Suprapubic skin (tissue), 4 donors: ENCODE data around the gene CIAO2B. TPM values are rescaled to one million over a fixed set of nuclear protein-coding genes. Genes with fewer than 3 reads are reported as not detected.
"Not testable (repeated sequence)": the region's sequence is repeated elsewhere in the genome, so short reads cannot be mapped to it uniquely, and the experiment has no call there.

Source experiments
- DNase-seq, 2 donors: peaks; one replicate each; pipeline ENCODE4 v3.0.0-alpha.2; 2019; ENCODE audit warnings: low spot score in 2 of 2
- H3K27ac ChIP-seq: fragments of 200-600 bp; sonication (generic); one replicate; pipeline ENCODE4 v1.5.1; 2019
- H3K27me3 ChIP-seq: fragments of 200-600 bp; sonication (generic); one replicate; pipeline ENCODE4 v1.5.1; 2019
- H3K36me3 ChIP-seq: fragments of 200-600 bp; sonication (generic); one replicate; pipeline ENCODE4 v1.5.1; 2019
- H3K4me1 ChIP-seq: fragments of 200-600 bp; sonication (generic); one replicate; pipeline ENCODE4 v1.5.1; 2019
- H3K4me3 ChIP-seq: fragments of 200-600 bp; sonication (generic); one replicate; pipeline ENCODE4 v1.5.1; 2019; ENCODE audit warnings: mild to moderate bottlenecking
- H3K9me3 ChIP-seq: fragments of 200-600 bp; sonication (generic); one replicate; pipeline ENCODE4 v1.5.1; 2019
- EP300 ChIP-seq: sonication (generic); formaldehyde crosslinking; IDR thresholded peaks from one replicate; pipeline ENCODE4 v1.6.1; 2017; ENCODE audit warnings: antibody characterized with exemption
- POLR2A ChIP-seq, 2 donors: fragments of 450-650 bp; IDR thresholded peaks; one replicate each; pipeline ENCODE4 v1.6.1; 2017; ENCODE audit warnings: antibody characterized with exemption in 2 of 2, mild to moderate bottlenecking in 2 of 2, moderate library complexity in 2 of 2
- POLR2AphosphoS5 ChIP-seq, 3 donors: sonication (generic); formaldehyde crosslinking; IDR thresholded peaks; one replicate each; pipeline ENCODE4 v1.6.1; 2017; ENCODE audit warnings: antibody characterized with exemption in 3 of 3
- WGBS: methylation state at CpG from one replicate; pipeline ENCODE4 v1.1.5; 2018; 5-methylcytosine and 5-hydroxymethylcytosine counted together
- total RNA-seq, 4 donors: library from RNA; depleted of rRNA; stranded (reverse); fragments of >200 nt; gene quantifications; one replicate each; pipeline ENCODE4 v1.1.0, GENCODE V29; 2016
- TF ChIP-seq, protein P1 (sequence below), 2 donors: fragments of 200-600 bp in 1 of 2; fragments of 450-650 bp in 1 of 2; sonication (generic) in 1 of 2; IDR thresholded peaks; one replicate each; pipeline ENCODE4 v1.5.1; 2016 to 2019; ENCODE audit warnings: antibody characterized with exemption in 2 of 2, mild to moderate bottlenecking in 1 of 2, moderate library complexity in 1 of 2

Gene CIAO2B
- total RNA-seq, 4 donors from 2014 or later, result 34.4 to 69.0 (median 45.0) TPM

DNA sequence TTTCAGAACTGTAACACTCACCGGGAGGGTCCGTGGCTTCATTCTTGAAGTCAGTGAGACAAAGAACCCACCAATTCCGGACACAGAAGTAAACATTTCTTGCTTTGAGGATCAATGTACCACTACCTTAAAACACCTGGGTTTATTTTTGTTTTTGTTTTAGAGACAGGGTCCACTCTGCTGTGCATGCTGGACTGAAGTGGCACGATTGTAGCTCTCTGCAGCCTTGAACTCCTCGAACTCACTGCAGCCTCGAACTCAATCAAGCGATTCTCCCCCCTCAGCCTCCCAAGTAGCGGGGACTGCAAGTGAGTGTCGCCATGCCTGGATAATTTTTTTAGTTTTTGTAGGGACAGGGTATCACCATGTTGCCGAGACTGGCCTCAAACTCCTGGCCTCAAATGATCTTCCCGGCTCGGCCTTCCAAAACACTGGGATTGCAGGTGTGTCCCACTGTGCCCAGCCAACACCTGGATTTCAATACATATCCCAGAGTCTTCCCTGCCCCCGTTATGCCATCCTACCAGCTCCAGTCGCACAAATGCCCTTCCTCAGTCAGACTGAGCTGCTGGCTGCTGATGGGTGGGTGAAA lies 41.2 kb upstream of the CIAO2B start:
- WGBS, result 85% methylated on average over 14 of the region's 14 CpGs
- no peak for DNase-seq
- H3K36me3 ChIP-seq, result no peaks in the 10 kb centered on the region
- H3K27ac ChIP-seq, result no peak overlapping the region
- no peak overlapping the region for H3K4me3 ChIP-seq
- no peaks in the 10 kb centered on the region for H3K9me3 ChIP-seq
- H3K4me1 ChIP-seq, result peaks cover 17% of the 10 kb centered on the region
- no peaks in the 10 kb centered on the region for H3K27me3 ChIP-seq
- TF ChIP-seq, protein P1, sequence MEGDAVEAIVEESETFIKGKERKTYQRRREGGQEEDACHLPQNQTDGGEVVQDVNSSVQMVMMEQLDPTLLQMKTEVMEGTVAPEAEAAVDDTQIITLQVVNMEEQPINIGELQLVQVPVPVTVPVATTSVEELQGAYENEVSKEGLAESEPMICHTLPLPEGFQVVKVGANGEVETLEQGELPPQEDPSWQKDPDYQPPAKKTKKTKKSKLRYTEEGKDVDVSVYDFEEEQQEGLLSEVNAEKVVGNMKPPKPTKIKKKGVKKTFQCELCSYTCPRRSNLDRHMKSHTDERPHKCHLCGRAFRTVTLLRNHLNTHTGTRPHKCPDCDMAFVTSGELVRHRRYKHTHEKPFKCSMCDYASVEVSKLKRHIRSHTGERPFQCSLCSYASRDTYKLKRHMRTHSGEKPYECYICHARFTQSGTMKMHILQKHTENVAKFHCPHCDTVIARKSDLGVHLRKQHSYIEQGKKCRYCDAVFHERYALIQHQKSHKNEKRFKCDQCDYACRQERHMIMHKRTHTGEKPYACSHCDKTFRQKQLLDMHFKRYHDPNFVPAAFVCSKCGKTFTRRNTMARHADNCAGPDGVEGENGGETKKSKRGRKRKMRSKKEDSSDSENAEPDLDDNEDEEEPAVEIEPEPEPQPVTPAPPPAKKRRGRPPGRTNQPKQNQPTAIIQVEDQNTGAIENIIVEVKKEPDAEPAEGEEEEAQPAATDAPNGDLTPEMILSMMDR (IDR thresholded peaks at IDR 0.05), result no peak
- TF ChIP-seq POLR2AphosphoS5 (IDR thresholded peaks at IDR 0.05) (no peak), EP300 (no peak), POLR2A (IDR thresholded peaks at IDR 0.05) (no peak)

DNA sequence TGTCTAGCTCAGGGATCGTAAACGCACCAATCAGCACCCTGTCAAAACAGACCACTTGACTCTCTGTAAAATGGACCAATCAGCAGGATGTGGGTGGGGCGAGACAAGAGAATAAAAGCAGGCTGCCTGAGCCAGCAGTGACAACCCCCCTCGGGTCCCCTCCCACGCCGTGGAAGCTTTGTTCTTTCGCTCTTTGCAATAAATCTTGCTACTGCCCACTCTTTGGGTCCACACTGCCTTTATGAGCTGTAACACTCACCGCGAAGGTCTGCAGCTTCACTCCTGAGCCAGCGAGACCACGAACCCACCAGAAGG lies 40.7 kb upstream of the CIAO2B start:
- H3K36me3 ChIP-seq, H3K9me3 ChIP-seq, H3K4me3 ChIP-seq, H3K27me3 ChIP-seq, DNase-seq, H3K27ac ChIP-seq: not testable (repeated sequence)
- peaks cover 17% of the 10 kb centered on the region for H3K4me1 ChIP-seq
- WGBS, result 57% methylated on average over 9 of the region's 11 CpGs

DNA sequence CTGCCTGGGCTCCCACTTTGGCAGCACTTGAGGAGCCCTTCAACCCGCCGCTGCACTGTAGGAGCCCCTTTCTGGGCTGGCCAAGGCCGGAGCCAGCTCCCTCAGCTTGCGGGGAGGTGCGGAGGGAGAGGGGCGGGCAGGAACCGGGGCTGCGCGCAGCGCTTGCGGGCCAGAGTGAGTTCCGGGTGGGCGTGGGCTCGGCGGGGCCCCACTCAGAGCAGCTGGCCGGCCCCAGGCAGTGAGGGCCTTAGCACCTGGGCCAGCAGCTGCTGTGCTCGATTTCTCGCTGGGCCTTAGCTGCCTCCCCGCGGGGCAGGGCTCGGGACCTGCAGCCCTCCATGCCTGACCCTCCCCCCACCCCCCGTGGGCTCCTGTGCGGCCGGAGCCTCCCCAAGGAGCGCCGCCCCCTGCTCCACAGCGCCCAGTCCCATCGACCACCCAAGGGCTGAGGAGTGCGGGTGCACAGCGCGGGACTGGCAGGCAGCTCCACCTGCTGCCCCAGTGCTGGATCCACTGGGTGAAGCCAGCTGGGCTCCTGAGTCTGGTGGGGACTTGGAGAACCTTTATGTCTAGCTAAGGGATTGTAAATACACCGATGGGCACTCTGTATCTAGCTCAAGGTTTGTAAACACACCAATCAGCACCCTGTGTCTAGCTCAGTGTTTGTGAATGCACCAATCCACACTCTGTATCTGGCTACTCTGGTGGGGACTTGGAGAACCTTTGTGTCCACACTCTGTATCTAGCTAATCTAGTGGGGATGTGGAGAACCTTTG lies 40.1 kb upstream of the CIAO2B start:
- H3K4me1 ChIP-seq, result peaks cover 14% of the 10 kb centered on the region
- not testable (repeated sequence) for H3K36me3 ChIP-seq, H3K27me3 ChIP-seq, H3K9me3 ChIP-seq, H3K27ac ChIP-seq, H3K4me3 ChIP-seq, DNase-seq
- no CpG with 5 or more reads among the region's 32 CpGs for WGBS

DNA sequence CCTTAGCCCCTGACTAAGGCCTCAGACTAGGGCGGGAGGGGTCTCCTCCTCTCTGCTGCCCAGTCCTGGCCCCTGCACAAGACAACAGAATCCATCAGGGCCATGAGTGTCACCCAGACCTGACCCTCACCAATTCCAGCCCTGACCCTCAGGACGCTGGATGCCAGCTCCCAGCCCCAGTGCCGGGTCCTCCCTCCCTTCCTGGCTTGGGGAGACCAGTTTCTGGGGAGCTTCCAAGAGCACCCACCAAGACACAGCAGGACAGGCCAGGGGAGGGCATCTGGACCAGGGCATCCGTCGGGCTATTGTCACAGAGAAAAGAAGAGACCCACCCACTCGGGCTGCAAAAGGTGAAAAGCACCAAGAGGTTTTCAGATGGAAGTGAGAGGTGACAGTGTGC lies 39.5 kb upstream of the CIAO2B start:
- 100% methylated on average over 3 of the region's 6 CpGs for WGBS
- Histone ChIP-seq H3K4me1 (peaks cover 9% of the 10 kb centered on the region), H3K9me3 (no peaks in the 10 kb centered on the region), H3K4me3 (no peak overlapping the region), H3K36me3 (no peaks in the 10 kb centered on the region), H3K27ac (no peak overlapping the region), H3K27me3 (no peaks in the 10 kb centered on the region)
- TF ChIP-seq POLR2A (IDR thresholded peaks at IDR 0.05) (no peak), POLR2AphosphoS5 (IDR thresholded peaks at IDR 0.05) (no peak), EP300 (no peak)
- TF ChIP-seq, protein P1 (IDR thresholded peaks at IDR 0.05), result no peak
- DNase-seq, result no peak

DNA sequence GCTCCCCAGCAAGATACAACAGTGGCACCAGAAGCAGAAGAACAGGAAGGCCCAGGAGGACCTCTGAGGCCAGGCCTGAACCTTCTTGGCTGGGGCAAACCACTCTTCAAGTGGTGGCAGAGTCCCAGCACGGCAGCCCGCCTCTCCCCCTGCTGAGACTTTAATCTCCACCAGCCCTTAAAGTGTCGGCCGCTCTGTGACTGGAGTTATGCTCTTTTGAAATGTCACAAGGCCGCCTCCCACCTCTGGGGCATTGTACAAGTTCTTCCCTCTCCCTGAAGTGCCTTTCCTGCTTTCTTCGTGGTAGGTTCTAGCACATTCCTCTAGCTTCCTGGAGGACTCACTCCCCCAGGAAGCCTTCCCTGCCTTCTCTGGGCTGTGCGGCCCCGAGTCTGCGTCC lies 38.8 kb upstream of the CIAO2B start:
- TF ChIP-seq POLR2A (IDR thresholded peaks at IDR 0.05) (no peak), POLR2AphosphoS5 (IDR thresholded peaks at IDR 0.05) (no peak)
- Histone ChIP-seq H3K27ac (no peak overlapping the region), H3K9me3 (no peaks in the 10 kb centered on the region), H3K4me1 (peaks cover 5% of the 10 kb centered on the region), H3K4me3 (no peak overlapping the region), H3K27me3 (no peaks in the 10 kb centered on the region), H3K36me3 (no peaks in the 10 kb centered on the region)
- WGBS, result 82% methylated on average over 9 of the region's 9 CpGs
- no peak for DNase-seq

DNA sequence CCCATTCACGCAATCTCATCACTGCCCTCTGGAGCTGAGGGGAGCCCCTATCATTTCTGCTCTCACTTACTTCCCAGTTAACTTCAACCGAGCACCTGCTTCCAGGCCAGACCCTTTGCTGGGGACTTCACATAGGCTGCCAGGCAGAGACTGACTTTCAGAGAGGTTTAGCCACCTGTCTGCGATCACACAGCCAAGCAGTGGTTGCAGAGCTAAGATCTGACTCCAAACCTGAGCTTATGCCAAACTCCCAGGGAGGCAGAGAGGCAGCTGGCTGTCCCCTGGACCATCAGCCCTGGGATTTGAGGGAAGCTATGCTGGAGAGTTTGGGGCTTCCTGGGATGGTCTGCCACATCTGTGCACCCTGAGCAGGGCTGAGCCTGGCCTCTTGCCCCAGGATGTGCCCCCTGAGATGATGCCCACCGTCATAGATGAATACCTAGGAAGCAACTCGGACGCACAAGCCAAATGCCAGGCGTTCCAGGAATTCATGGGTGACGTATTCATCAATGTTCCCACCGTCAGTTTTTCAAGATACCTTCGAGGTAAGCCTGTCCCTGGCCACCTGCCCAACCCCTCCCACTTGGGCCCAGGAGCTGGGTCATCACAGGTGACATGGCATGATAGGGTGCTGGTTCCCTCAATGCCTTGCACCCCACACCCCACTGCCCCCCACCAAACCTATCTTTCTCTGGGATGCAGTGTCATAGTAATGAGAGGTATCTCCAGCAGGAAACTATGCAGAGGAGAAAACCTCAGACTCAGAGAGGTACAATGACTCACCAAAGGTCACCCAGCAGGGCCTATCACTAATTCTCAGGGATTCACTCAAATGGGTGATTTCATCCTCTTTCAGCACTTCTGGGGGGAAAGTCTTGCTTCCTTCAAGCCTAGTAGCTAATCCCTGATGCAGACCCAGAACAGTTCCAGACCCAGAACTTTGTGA lies 36.8 kb upstream of the CIAO2B start:
- TF ChIP-seq, protein P1 (IDR thresholded peaks at IDR 0.05), result no peak
- TF ChIP-seq EP300 (no peak), POLR2AphosphoS5 (IDR thresholded peaks at IDR 0.05) (no peak), POLR2A (IDR thresholded peaks at IDR 0.05) (no peak)
- Histone ChIP-seq H3K36me3 (no peaks in the 10 kb centered on the region), H3K4me1 (no peaks in the 10 kb centered on the region), H3K27ac (no peak overlapping the region), H3K27me3 (no peaks in the 10 kb centered on the region), H3K9me3 (no peaks in the 10 kb centered on the region), H3K4me3 (no peak overlapping the region)
- no peak for DNase-seq
- WGBS, result 68% methylated on average over 10 of the region's 10 CpGs
